ENCODE results near the gene EDAR.

The EDAR gene

DNA sequence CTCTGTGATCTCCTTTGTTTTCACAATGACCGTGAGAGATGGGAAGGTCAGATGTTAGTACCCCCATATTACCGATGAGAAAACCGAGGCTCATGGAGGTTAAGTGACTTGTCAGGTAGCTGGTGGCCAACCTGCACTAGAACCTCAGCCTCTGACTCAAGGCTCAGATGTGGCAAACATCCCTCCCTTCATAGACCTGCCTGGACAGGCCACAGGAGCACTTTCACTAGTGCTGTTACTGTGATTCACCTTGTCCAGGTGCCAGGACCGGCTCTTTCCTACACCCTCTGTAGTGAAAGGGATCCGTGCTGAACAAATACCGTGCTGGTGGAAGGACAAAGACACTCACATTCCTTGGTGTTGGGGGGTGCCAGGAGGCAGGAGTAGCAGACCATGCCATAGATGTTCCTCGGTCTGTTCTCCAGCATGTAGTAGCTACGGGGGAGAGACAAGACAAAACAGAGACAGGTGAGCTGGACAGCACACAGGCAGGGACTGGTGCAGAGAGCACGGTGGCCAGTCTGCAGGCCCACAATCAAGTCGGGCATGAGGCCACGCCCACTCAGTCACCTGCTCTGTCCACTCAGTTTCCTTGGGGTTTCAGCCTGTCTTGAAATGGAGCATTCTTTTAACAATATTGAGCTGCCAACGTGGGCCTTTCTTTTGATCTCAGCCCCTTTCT lies 65.9 kb downstream of the EDAR start:
- DNase-seq: no peak

DNA sequence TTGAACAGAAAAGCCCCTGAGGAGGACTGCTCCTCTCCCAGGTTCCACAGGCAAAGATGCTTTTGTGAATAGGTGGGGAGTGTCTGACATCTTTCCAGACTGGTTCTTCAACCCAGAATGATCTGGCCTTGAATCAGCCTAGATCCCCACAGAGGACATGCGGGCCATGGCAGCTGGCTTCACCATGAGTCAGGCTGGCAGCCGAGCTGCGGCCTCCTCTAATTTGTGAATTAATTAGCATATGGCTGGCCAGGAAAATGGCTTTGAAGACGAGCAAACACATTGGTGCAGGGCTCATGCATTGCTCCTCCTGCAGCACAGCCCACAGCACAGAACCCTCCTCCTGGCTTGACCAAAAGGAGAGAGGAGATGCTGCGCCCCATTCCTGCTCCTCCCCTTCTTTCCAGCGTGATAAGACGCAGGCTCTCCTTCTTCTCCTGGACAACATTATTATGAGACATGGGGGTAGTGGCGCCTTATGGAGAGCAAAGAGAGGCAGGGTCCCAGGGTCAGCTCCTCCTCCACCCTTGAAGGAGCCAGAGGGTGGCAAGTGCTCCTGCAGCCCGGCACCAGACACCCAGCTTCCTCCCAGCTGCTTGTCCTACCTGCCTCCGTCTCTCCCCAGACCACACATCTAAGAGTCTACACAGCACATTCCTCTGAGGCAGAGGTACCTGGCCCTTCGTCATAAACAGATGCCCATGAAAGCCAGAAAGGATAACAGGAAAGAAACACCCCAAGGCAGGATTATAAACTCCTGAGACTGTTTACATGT lies 66.7 kb downstream of the EDAR start:
- no peak for DNase-seq

DNA sequence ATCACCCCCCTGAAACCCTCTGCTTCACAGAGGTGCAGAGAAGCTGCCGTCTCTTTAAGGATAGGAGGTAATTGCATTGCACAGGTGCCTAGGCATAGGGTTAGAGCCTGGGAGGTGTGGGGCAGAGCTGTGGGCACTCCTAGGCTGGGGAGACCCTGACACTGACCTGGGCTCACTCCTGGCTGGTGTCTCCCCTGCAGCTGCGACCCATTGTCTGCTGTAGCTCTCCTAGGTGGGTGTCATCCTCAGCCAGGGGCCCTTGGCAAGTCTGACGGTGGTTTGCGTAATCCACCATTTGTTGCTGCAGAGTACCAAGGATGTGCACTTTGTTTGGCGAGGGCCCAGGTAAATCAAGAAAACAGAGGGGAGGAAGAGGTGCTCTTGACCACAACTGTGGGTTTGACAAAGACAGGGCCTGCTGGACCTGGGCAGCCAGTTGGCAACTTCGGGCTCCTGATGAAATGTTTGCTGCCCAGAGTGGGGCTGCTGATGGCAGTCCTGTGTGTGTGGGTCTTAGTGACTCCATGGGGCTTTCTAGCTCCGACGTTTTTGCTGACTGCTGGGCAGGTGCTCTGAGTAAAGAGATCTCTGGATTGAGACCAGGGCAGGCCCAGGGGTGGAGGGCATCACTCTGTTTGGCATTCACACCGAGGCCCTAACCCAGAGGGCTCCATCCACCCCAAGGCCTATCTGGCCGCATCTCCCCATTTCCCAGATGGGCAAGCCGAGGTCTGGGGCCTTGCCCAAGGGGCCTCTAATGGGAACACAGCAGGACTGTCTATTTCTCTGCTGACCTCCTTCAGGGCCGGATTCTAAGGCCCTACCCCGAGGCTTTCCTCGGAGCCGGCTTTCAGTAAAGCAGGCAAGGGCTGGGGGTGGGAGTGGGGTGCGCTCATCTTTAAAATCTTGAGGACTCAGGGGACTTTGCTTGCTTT lies 67.7 kb downstream of the EDAR start:
- DNase-seq: no peak

DNA sequence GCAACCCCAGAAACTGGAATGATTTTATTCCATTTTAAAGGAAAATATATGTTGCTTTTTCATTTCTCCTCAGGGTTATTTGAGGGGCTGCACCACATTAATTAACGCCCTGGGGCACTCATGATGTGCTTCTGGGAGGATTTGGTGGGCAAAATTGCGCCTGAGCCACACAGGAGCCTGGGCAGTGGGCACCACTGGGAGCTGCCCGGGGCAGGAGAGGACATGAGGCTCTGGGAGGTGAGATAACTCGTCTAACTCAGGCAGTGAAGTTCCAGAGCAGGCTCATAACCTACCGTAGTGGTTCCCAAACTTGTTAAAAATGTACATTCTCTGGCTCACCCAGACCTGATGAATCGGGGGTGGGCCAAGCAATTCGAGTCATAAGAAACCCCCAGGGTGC lies 68.3 kb downstream of the EDAR start:
- no peak for DNase-seq

DNA sequence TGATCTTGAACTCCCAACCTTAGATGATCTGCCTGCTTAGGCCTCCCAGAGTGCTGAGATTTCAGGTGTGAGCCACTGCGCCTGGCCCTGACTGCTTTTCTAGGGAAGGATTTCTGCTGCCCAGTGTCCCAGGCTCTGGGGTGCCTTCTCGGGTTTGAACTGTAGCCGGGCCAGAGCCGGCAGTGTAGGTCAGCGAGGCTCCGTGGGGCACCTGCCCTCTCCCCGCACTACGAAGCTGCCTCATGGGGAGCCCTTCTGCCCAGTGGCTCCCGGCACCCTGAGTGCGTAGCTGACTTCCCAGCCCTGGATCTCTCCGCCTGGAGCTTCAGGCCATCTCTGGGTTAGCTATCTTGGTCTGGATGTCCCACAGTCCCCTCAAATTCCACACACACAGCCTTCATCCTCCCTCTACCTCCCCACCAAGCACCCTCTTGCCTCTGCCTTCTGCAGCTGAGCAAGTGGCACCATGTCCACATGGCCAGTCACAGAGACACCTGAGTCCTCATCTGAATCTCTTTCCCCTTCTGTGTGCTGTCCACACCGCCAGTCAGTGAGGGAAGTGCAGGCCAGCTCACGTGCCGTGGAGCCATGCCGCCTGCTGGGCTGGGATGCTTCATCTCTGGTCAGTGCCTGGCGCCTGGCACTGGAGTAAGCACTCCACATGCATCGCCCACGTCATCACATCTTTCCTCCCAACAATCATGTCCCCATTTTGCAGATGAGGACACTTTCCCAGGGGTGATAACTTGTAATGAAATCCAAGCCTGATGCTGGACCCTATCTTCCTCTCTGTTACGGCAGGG lies 69.2 kb downstream of the EDAR start:
- DNase-seq: no peak

DNA sequence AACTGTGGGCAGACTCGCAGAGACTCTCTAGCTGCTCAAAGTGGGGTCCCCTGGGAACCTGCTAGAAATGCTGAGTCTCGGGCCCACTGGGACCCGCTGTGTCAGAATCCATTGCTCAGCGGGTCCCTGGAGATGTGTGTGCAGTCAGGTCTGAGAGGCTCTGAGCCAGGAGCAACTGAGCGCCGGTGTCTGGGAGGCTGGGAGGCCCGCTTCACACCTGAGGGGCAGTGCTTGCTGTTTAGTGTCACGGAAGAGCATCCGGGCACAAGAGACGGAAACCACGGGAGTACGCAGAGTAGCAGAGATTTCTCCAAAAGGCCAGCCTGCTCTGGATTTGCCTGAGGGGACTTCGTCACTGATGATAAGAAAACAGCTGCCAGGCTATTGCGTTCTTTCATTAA lies 70.1 kb downstream of the EDAR start:
- no peak for DNase-seq

DNA sequence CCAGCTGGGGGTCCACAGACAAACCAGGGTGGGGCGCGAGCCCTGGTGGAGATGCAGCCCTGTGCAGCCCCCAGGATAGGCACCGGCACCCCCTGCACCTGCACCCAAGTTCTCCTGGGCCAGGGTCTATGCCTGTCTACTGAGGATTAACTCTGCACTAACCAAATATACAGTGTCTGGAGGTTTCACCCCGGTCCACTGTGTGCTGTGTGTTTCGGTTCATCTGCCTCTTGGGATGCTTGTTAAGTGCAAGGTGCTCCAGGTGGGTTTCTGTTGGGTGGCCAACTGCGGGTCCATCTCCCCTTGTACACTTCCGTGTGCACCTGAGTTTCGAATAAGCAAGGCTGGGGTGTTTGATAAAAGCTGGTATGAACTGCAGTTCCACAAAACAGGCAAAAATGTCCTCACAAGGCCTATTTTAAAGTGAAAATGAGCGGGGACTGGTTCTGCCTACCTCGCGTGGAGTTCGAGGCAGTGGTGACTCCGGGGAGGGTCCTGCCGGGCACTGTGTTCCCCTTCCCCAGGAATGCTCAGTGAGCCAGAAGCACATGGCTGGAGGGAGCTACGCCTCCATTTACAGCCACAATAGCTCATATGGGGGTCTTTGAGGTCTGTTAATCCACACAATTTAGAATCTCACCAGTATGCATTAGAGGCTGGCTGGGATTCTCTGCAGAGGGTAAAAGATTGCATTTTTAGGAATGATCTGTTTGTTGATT lies 70.7 kb downstream of the EDAR start:
- DNase-seq: no peak

DNA sequence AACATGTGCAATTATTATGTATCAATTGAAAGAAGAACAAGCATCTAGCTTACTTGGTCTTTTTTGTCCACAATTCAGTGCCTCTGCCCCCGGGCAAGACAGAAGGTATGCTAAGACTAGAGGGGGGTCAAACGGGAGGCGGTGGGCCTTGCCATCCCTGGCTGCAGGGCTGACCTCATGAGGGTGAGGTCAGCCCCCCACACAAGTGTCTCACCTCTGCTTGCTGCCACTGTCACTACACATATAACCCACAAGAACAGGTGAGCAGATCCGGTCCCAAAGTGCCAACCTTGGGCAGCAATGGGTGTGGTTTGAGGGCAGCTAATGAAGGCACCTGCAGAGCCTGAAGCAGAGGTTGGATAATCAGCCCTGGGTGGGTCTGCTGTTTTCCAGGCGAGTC lies 71.5 kb downstream of the EDAR start:
- DNase-seq: no peak

DNA sequence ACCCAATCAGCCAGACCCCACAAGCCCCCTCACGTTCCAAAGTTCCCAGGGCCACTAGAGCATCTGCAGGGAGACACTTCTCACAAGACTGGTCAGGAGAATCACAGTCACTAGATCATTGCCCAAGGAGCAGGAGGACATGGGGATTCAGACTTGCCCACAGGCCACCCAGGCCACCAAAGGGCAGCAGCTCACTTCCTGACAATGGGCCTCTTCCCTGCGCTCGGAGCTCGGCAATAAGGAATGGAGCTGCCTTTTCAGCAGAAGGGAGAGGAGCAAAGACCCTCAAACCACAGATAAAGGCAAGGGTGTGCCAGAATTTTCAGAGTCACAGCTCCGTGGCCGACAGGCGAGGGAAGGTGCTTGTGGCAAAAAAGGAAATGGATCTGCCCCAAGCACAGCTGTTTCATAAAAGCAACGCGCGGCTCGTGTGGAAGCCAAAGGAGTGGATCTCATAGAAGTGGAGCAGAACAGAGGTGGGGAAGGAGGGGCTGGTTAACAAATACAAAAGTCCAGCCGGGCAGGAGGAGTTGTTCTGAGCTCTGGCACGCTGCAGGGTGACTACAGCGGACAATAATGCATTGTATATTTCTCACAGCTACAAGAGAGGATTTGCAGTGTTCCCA lies 72.1 kb downstream of the EDAR start:
- no peak for DNase-seq

DNA sequence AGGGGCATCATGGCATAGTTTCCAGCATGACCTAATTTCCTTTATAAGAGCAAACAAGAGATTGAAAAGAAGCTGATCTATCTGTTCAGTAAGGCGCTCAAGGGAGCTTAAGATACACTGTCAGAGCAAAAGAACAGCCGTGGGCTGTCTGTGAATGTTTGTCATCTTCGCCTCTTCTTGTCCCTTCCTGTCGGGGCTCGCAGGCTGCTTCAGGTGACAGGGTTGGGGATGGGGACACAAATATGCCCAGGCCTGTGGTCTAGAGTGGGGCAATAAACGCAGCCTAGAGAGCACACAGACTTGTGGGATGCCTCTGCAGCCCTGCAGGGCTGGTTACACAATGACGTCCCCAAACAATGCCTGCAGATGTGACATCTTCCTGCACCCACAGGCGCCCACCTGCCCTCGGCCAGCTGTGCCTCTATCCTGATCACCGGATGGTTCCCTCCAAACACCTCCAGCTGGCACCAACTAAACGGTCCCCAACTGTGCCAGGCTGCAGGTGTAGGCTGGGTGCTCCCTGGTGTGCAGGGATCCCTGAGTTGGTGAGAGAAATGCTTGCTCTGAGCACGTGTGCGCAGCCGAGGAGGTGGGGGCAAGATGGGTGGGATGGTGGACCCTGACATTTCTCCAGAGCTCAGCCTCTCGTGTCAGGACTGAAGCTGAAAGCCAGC lies 72.8 kb downstream of the EDAR start:
- DNase-seq: no peak

DNA sequence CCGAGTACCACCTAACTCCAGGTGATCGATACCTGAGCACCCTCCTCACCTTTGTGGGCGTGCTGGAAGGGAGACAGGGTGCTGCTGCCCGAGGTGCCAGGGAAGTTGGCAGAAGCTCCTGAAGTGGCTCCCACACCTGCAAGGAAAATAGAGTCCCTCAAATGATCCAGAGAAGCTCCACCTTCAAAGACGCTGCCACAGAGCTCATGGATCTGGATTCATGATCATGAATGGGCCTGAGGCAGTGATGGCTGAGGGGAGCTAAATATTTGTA lies 76.5 kb downstream of the EDAR start:
- no peak for DNase-seq

DNA sequence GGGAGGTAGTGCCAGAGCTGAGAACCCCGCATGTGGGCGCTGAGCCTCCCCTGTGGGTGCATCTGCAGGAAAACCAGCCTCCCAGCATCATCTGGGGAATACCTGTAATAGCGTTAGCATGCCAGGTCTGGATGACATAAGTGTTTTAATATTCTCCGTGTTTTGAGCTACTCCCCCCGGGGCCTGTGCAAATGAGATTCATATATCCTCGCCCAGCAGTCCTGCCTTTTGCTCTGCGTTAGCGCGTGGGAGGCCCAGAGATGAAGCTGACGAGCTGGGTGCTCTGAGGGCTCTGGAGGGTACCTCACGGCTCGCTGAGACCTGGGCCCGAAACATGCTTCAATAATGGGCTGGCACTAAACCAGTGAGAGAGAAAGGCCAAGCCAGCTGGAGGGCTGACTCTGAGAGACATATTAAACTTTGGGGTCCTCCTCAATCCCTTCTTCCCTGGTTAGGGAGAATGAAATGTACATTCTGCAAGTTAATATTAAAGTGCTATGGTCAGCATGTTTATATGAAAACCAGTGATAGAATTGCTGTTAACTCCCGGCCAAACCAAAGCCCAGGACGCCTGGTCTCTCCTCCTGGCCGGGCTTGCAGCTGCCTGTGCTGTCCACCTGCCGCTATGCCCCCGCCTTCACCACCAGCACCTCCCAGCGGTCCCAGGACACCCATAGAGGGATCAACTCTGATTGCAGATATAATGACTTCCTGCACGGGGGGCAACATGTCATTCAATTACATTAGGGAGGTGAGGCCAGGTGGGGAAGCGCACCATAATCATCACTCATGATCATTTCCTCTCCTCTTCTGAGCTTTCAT lies 77.0 kb downstream of the EDAR start:
- DNase-seq: no peak

DNA sequence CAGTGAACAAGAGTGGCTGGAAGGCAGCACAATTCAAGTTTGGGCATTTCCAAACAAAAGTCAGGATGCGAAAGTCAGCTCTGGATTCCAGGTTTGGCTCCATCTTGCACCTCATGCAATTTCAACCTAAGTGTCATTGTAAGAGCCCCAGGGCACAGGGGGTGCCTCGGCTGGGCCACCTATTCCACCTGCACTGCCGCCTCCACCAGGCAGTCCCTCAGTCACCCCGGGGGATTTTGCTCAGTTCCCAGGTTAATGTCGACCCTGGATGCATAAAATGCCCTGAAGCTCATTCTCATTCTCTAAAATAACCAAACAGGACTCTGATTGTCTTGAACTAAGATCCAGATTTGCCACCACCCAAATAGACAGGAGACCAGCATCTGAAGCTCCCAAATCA lies 77.6 kb downstream of the EDAR start:
- no peak for DNase-seq

DNA sequence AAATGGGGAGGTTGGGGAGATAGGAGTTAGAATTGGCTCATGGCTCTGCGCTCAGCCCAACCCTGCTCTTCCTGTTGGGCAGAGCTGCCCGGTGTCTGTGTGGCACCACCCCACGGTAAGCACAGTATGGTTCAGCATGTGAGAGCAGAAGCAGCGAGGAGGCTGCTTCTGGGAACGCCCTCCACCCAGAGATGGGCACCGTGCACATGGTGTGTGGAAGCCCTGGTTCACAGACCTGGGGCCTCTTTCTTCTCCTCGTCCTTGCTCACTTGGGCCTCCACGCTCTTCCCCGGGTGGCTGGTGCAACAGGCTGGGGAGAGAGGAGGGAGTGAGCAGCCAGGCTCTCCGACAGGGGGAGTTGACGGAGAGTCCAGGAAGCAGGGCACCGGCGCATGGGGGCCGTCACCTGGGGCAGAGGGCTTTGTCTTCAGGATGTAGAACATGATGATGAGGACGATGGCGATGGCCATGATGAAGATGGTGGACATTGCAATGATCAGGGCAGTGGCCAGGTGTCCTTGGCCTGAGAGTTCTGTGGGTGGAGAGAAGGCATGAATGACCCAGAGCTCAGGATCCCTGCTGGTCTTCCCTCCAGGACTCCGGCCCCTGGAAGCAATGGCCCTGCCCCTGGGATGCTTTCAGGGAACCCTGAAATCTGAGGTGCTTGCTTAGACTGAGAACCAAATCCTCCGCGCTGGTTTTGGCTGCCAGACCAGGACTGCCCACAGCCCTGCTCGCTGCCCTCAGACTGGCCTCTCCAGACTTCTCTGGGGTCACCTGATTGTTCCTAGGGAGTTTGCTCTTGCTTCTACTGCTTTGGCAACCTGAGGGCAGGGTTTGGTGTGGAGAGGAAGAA lies 78.3 kb downstream of the EDAR start:
- no peak for DNase-seq

DNA sequence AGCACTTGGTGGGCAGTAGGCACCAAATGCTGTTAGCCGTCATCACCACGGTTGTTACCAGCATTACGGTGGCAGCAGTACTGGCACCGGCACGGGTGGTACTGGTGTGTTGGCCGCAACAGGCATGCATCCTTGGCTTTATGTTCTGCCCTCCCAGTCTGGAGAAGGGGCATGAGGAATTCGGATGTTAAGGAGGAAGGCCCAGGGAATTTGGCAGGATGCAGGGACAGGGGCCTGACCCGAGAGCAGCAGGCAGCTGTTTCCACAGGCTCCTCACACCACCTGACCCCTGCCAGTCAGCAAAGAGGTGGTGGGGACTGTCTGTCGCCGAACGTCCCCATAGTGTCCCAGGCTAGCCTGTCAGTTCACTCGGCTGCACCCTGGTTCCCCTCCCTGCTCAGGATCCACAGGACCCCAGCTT lies 79.0 kb downstream of the EDAR start:
- no peak for DNase-seq

DNA sequence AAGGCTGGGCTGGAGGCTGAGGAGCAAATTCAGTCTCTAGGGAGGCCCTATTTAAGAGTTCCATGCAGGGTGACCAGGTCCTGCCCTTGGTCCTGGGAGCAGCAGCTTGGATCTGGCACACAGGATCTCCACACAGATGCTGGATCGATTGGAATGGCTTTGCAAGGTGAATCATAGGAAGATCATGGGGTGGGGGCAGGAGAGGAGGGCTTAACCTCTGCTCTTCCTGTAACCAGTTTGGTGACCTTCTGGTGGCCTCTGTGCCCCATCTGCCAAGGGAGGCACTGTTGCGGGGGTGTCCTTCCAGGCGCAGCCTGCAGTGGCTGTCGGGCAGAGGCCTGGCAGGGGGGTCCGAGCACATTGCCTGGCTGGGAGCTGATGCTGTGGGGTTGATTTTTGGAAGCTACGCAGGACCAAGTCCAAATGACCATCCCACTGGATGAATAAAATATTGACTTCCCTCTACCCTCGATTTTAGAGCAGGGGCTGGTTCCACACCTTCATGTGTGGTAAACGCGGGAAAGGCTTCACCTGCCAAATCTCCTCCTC lies 79.7 kb downstream of the EDAR start:
- no peak for DNase-seq

DNA sequence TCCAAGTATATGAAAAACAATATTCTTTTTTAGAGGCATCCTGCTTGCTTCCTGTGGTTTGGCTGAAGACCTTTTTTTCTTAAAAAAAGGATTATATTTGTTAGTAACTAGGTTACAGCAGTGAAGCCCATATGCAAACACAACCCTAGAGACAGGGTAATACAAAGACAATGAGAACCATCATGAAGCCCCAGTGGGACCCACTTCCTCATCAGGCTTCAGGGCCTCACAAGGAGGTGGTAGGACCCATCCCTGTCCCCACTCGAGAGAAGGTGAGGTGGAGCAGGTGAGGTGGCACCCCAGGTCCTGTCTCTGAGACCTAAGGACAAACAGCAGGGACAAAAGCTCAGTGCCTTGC lies 80.3 kb downstream of the EDAR start:
- DNase-seq: no peak

DNA sequence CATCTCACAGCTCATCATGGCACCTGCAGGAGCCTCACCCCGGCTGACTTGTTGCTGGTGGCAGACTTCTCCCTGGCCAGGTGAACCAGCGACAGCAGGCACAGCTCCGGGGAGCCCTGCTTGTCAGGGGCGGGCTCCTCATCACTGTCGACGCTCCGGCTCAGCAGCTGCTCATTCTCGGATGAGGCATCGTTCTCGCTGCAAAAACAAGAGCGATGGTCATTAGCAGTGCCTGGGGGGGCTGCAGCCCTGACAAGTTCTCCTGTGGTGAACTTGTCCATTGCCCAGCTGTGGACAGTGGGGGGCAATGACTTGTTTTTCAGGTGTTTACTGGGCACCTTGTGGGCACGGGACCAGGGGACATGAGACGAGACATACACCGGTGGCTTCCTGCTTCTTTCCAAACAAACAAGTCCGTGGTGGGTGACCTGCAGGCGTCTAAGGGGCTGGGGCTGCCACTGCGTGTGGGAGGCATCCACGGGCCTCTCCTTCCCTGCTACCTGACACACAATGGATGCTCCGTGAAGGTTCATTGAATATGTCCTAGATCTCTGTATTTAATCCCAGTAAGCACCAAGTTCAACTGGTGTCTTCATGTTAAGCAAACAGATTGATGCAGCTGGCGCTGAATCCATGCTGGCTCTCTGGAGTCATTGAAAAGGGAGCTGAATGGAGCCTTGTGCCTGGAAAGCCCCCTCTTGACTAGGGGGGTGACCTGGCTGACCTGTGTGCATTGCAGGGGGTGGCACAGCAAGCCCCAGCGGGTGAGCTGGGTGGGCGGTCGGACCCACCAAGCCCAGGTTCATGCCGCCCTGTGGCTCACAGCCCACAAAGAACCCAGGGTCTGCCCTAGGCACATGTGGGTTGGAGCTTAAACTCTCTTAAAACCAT lies 81.0 kb downstream of the EDAR start:
- no peak for DNase-seq

Measured in CD4-positive, alpha-beta T cell treated with Interferon alpha-2 for 1 hour (primary cell).